IMR-90 (cell line): Measurements from ENCODE around the gene GRB2.

ENCODE experiments used
- CTCF ChIP-seq: conservative IDR thresholded peaks from 2 replicates; pipeline ENCODE4 v1.5.1; 2012; ENCODE audit warnings: mild to moderate bottlenecking, low read depth, low read length, improper control_type of control experiment
- FOS ChIP-seq: fragments of 150-350 bp; IDR thresholded peaks from 2 replicates; pipeline ENCODE4 v1.6.1; 2016; ENCODE audit warnings: low read depth, low read length
- MAFK ChIP-seq: IDR thresholded peaks from 2 replicates; pipeline ENCODE4 v1.6.1; 2012; ENCODE audit warnings: low read depth, low read length, improper control_type of control experiment
- POLR2A ChIP-seq: IDR thresholded peaks from 2 replicates; pipeline ENCODE4 v1.6.1; 2012; ENCODE audit warnings: mild to moderate bottlenecking, low read depth, low read length
- RCOR1 ChIP-seq: IDR thresholded peaks from 2 replicates; pipeline ENCODE4 v1.6.1; 2012; ENCODE audit warnings: mild to moderate bottlenecking, low read length, improper control_type of control experiment; ENCODE audit not compliant: insufficient replicate concordance
- USF2 ChIP-seq: fragments of 150-350 bp; IDR thresholded peaks from 2 replicates; pipeline ENCODE4 v1.6.1; 2017; ENCODE audit warnings: mild to moderate bottlenecking, antibody characterized with exemption, low read length, low read depth

- TF ChIP-seq POLR2A: no peak
- TF ChIP-seq RCOR1: no peak
- TF ChIP-seq CTCF: no peak
- no peak for TF ChIP-seq FOS
- no peak for TF ChIP-seq MAFK
- TF ChIP-seq USF2: no peak
These were observed 70.2 kb downstream of the GRB2 start for GRCh38 chr17:75335315-75335714.
